ENCODE data around the gene TPBGL.

DNA sequence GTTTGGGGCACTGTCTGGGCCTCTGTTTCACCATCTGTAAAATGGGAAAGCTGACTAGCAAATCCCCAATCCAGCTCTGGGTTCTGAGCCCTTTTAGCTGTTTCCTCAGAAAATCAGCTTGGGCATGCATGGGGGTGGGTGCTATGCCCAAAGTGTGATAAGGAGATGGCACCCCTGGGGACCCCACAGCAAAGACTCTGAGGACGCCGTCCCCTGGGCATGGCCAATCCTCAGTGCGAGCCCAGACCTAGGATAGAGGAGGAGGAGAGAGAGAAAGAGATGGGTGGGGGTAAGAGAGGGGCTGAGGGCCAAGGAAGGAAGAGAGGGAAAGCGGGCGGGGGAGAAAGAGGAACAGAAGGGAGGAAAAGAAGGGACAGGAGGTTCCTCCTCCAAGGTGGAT is 31.8 kb downstream of the TPBGL start:
- TF ChIP-seq POLR2AphosphoS5 (IDR thresholded peaks at IDR 0.05; ENCODE audit: low read depth) (no peak), EZH2 (IDR thresholded peaks at IDR 0.05; ENCODE audit: low read depth, unreplicated experiment) (no peak), EZH2phosphoT487 (IDR thresholded peaks at IDR 0.05; ENCODE audit: unreplicated experiment) (no peak), STAT1 (IDR thresholded peaks at IDR 0.05; ENCODE audit: unreplicated experiment) (no peak), CREB1 (CRISPR knock-in tag; IDR thresholded peaks at IDR 0.05; ENCODE audit: low read depth) (no peak), ZNF114 (CRISPR knock-in tag; IDR thresholded peaks at IDR 0.05) (no peak), JUNB (IDR thresholded peaks at IDR 0.05; ENCODE audit: unreplicated experiment) (no peak)
- TF ChIP-seq, protein P1, sequence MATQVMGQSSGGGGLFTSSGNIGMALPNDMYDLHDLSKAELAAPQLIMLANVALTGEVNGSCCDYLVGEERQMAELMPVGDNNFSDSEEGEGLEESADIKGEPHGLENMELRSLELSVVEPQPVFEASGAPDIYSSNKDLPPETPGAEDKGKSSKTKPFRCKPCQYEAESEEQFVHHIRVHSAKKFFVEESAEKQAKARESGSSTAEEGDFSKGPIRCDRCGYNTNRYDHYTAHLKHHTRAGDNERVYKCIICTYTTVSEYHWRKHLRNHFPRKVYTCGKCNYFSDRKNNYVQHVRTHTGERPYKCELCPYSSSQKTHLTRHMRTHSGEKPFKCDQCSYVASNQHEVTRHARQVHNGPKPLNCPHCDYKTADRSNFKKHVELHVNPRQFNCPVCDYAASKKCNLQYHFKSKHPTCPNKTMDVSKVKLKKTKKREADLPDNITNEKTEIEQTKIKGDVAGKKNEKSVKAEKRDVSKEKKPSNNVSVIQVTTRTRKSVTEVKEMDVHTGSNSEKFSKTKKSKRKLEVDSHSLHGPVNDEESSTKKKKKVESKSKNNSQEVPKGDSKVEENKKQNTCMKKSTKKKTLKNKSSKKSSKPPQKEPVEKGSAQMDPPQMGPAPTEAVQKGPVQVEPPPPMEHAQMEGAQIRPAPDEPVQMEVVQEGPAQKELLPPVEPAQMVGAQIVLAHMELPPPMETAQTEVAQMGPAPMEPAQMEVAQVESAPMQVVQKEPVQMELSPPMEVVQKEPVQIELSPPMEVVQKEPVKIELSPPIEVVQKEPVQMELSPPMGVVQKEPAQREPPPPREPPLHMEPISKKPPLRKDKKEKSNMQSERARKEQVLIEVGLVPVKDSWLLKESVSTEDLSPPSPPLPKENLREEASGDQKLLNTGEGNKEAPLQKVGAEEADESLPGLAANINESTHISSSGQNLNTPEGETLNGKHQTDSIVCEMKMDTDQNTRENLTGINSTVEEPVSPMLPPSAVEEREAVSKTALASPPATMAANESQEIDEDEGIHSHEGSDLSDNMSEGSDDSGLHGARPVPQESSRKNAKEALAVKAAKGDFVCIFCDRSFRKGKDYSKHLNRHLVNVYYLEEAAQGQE (IDR thresholded peaks at IDR 0.05; ENCODE audit: unreplicated experiment), result no peak
- TF ChIP-seq, protein P2, sequence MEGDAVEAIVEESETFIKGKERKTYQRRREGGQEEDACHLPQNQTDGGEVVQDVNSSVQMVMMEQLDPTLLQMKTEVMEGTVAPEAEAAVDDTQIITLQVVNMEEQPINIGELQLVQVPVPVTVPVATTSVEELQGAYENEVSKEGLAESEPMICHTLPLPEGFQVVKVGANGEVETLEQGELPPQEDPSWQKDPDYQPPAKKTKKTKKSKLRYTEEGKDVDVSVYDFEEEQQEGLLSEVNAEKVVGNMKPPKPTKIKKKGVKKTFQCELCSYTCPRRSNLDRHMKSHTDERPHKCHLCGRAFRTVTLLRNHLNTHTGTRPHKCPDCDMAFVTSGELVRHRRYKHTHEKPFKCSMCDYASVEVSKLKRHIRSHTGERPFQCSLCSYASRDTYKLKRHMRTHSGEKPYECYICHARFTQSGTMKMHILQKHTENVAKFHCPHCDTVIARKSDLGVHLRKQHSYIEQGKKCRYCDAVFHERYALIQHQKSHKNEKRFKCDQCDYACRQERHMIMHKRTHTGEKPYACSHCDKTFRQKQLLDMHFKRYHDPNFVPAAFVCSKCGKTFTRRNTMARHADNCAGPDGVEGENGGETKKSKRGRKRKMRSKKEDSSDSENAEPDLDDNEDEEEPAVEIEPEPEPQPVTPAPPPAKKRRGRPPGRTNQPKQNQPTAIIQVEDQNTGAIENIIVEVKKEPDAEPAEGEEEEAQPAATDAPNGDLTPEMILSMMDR (conservative IDR thresholded peaks at IDR 0.05; ENCODE audit: low read depth in 2 of 2), result no peak
- TF ChIP-seq, protein P3, sequence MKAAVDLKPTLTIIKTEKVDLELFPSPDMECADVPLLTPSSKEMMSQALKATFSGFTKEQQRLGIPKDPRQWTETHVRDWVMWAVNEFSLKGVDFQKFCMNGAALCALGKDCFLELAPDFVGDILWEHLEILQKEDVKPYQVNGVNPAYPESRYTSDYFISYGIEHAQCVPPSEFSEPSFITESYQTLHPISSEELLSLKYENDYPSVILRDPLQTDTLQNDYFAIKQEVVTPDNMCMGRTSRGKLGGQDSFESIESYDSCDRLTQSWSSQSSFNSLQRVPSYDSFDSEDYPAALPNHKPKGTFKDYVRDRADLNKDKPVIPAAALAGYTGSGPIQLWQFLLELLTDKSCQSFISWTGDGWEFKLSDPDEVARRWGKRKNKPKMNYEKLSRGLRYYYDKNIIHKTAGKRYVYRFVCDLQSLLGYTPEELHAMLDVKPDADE (IDR thresholded peaks at IDR 0.05), result no peak
